Measurements from ENCODE around the gene RGS7.
"Not testable (repeated sequence)": the region's sequence is repeated elsewhere in the genome, so short reads cannot be mapped to it uniquely, and the experiment has no call there.

Gene RGS7

GRCh38 chr1:241331328-241332036, 25.5 kb downstream of the RGS7 start:
- DNase-seq: no peak

- DNase-seq: no peak
Observed at GRCh38 chr1:241330619-241331327, 26.2 kb downstream of the RGS7 start.

- DNase-seq: no peak
Observed at GRCh38 chr1:241325456-241325855, 31.5 kb downstream of the RGS7 start.

GRCh38 chr1:241323514-241324195, 33.4 kb downstream of the RGS7 start:
- no peak for DNase-seq

GRCh38 chr1:241317676-241318075, 39.3 kb downstream of the RGS7 start:
- no peak for DNase-seq

GRCh38 chr1:241316372-241316771, 40.6 kb downstream of the RGS7 start:
- DNase-seq: no peak

- no peak for DNase-seq
Observed at GRCh38 chr1:241311056-241311746, 45.8 kb downstream of the RGS7 start.

GRCh38 chr1:241310451-241310850, 46.6 kb downstream of the RGS7 start:
- DNase-seq: no peak

GRCh38 chr1:241309651-241310050, 47.4 kb downstream of the RGS7 start:
- DNase-seq: no peak

- DNase-seq: no peak
Observed at GRCh38 chr1:241308471-241308870, 48.5 kb downstream of the RGS7 start.

- DNase-seq: no peak
Observed at GRCh38 chr1:241308011-241308410, 49.0 kb downstream of the RGS7 start.

- no peak for DNase-seq
Observed at GRCh38 chr1:241306125-241306790, 50.7 kb downstream of the RGS7 start.

GRCh38 chr1:241302024-241302423, 55.0 kb downstream of the RGS7 start:
- DNase-seq: not testable (repeated sequence)

GRCh38 chr1:241299347-241299746, 57.7 kb downstream of the RGS7 start:
- DNase-seq: no peak

GRCh38 chr1:241292973-241293372, 64.0 kb downstream of the RGS7 start:
- no peak for DNase-seq

- DNase-seq: not testable (repeated sequence)
Observed at GRCh38 chr1:241291548-241291947, 65.5 kb downstream of the RGS7 start.

- DNase-seq: no peak
Observed at GRCh38 chr1:241286486-241286885, 70.5 kb downstream of the RGS7 start.

GRCh38 chr1:241276391-241276790, 80.6 kb downstream of the RGS7 start:
- DNase-seq: no peak

- DNase-seq: no peak
Observed at GRCh38 chr1:241275981-241276380, 81.0 kb downstream of the RGS7 start.

- no peak for DNase-seq
Observed at GRCh38 chr1:241275226-241275625, 81.8 kb downstream of the RGS7 start.

GRCh38 chr1:241274693-241275092, 82.3 kb downstream of the RGS7 start:
- DNase-seq: no peak

- no peak for DNase-seq
Observed at GRCh38 chr1:241272828-241273227, 84.2 kb downstream of the RGS7 start.

GRCh38 chr1:241271427-241271826, 85.6 kb downstream of the RGS7 start:
- no peak for DNase-seq
